GM19372 (cell line): Measurements from ENCODE around the gene RUNX3.
"Not testable (repeated sequence)": the region's sequence is repeated elsewhere in the genome, so short reads cannot be mapped to it uniquely, and the experiment has no call there.

Source experiments
- ATAC-seq: cut with Tn5 transposase; IDR thresholded peaks from one replicate; pipeline ENCODE4 v1.9.1; 2021; ENCODE audit warnings: mild to moderate bottlenecking, low read depth, moderate library complexity; ENCODE audit not compliant: unreplicated experiment

Gene RUNX3

DNA sequence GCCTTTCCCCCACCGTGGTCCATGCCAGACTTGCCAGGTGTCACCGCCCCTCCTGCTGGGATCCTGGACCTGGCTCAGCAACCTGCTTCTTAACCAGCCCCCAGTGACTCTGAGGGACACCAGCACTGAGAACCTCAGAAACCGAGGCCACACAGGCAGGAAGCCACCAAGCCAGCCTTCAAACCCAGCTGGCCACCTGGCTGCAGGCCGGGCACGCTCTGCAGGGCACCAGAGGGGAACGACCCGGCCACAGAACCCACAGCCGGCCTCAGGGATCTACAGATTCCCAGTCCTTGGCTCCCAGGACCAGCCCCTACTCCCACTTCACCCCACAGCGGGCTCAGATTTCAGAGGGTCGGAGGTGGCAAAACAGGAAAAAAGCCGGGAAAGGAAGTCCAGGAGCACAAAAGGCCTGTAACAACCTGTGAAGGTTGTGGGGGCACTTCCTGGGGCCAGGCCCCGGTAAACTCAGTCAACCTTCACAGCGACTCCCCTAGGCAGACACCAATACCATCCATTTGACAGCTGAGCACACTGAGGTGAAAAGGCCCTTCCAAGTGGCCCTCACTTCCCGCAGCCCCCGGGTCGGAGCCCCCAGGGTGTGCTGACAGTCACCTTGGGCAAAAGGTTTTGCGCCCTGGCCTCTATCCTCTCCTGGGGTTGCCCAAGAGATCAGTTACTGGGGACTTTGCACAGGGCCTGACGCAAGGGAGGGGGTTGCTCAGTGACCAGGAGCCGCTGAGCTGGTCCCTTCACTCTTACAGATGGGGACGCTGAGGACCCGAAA, 14.1 kb downstream of the RUNX3 start:
- ATAC-seq = no peak

DNA sequence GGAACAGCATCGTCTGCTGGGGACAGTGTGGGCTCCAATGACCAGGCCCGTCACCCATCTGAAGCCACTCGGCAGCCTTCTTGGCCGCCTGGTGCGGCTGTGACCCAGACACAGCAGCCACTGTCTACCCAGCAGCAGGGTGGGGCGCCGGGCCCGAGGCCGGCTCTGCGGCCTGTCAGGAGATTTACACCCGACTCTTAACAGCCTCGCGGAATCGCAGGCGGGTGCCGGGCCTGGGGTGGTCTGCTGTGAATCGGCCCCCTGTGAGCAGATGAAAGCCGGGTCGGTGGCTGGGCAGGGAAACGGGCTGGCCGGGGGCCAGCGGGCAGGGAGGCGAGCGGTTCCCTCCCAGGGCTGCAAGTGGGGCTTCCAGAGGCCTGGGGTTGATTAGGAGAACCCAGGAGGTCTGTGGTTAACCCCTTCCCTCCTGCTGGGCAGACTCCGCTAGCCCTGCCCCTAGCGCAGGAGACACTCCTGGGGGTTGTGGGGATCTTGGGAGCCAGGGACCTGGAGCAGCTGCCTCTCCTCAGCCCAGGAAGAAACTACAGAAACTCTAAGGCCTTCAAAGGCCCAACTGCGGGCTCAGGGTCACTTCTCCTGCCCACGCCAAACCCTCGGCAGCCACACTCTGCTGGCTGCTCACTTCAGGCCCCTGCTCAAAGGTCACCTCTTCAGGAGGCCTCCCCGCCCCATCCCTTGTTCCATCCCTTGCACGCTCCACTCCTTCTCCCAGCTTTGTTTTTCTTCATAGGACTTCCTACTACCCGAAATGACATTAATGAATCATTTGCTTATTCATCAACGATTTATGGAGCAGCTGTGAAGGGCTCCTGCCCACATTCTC, 15.6 kb downstream of the RUNX3 start:
- no peak for ATAC-seq

DNA sequence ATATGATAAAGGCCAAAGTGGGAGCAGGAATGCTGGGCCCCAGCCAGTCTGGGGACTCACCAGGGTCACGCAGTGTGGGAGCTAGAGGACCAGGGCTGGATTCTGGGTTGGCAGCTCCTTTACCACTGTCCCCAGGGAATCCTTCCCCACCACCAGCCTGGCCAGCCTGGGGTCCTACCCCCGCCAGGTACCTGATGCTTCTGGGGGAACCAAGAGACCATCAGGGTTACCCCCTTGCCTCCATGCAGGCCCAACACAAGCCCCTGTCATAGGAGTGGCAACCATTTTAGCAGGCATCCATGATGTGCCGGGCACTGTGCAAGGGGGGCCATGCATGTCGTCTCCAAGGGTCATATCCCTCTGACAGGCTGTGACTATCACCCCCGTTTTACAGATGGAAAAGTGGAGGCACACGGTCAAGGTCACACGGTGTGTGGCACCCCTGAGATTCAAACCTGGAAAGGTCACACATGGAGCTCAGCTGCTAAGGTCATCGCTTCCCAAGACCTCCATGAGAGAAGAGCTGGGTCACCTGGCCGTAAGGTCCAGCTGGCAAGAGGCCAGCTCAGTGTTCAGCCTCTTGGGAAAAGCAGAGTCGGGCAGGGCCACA, 16.4 kb downstream of the RUNX3 start:
- no peak for ATAC-seq

DNA sequence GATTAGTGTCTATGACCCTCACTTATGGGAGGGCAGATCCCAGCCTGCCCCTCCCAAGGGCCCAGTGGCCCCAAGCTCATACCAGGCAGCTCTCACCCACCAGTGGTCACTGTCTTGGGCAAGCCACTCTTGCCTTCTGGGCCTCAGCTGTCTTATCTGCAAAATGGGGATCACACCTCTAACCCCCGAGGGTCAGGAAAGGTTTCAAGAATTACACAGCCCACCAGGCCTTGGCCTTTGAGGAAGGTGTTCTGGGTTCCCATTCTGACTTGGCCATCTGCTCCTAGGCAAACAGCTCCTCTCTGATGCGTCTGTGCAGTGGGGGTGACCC, 16.8 kb downstream of the RUNX3 start:
- ATAC-seq = no peak

DNA sequence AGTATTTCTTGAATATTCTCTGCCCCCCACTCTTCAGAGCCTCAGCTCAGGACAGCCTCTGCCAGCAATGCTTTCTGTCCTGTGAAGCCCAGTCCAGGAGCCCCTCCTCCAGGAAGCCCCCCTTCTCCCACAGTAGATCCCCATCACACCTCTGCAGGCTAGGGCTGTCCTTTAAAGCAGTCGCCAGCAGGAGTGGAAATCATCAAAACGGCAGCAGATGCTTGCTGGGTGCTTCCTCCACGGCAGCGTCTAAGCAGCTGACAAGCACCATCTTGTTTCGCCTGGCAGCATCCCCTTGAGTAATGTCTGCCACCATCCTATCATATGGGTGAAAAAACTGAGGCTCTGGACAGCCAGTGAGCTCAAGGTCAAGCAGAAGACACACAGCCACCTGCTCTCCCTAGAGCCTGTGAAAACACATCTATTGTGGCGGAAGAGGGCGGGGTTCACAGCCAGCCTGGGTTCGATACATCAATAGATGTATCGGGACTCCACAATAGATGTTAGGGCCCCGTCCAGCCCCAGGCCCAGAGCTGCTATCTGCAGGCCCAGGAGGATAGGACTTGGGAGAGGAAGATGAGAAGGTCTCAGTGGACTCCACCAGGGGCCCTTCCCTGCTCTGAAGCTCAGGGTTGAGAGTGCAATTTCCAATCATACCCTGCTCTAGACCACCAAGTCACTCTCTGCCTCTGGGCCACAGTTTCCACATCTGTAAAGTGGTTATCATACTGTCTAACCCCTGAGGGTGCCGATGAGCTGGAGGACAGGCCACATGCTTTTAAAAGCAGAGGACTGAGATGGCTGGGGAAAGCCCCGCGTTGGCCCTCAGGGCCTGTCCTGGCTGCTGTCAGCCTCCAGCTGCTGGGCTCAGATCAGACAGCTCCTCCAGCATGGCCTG, 17.5 kb downstream of the RUNX3 start:
- ATAC-seq = no peak

DNA sequence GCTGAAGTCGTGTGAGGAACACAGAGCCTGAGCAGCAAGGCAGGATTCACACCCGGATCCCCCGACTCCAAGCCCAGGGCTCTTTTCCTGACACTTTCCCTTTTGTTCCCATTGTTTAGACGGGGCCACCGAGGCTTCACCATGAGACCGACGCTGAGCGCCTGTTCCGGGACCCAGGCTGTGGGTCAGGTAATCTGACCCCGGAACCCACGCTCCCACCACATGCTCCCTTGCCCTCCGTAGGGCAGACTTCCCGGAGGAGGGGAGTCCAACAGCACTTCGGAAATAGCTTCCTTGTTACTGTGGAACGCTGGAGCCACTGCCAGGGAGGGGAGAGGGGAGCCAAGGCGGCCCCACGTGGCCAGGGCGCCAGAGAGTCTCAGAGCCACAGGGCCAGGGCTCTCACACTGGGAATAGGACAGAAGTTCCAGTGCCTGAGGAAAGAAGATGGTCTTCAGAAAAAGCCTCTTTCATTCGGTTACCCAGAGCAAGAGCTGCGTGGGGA, 18.4 kb downstream of the RUNX3 start:
- ATAC-seq = no peak

DNA sequence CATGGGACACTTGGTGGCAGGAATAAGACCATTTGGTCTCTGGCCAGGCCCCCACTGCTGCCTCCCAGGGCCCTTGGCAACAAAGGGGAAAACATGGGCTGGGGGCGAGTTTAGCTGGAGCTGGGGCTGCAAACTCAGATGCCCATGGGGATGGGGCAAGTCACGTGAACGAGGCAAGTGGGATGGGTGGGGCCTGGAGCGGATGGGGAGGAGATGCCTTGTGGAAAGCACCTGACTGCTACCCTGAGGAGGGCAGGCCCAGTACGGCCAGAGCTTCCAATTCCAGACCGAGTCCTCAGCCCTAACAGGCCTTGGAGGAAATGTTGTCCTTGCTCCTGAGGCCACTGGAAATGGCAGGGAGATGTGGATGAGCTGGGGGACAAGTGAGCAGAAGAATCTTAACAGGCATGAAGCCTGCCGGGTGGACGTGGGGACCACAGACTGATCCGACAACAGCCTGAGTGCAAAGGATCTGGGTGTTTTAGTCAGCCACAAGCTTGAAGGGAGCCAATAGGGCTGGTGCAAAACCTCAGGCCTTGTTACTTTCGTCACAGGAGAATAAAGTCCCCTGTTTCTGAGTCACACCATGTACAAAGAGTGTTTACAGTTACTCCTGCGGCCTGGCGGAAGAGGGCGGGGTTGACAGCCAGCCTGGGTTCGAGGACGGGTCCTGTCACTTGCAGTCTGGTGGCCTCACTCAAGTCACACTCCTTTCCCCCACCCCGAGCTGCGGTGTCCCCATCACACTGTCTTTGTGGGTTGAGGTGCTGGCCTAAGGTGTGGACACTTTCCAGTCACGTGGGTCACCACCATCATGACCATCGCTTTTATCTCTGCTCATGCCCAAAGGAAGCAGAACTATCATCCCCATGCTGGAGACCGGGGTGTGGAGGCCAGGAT, 19.1 kb downstream of the RUNX3 start:
- ATAC-seq = no peak

DNA sequence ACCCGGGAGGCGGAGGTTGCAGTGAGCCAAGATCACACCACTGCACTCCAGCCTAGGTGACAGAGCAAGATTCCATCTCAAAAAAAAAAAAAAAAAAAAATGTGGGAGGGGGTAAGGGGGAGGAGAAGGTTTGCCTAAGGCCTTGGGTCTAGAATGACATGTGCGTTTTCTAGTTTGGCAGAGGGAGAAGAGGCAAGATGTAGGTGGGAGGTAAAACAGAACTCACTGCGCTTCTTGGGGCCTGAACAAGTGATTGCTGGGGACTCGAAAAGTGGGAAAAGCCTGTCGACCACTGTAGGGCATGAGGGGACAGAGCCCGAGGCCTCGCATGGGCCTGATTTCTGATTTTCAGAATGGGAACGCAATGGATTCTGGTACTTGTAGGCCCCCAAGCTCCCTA, 19.9 kb downstream of the RUNX3 start:
- no peak for ATAC-seq

DNA sequence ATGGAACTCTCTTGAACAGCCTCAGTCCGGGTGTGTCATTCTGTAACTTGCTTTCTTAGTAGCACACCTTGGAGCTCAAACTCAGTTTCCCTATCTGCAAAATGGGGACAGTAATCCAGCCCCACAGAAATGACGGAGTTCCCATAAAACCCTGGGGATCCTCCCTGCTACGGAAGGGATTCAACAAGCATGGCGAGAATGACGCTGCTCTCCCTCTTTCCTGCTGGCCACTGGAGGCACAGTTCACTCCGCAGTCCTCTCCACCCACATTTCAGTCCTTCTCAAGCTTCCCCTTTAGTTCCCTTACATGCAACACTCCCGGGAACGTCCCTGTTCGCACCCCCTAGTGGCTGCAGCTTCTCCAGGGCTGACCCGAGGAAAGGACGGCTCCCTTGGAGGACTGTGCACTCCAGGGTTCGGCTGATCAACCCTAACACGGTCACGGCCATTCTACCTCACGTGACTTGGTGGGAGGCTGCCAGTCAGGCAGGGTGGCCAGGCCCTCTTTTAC, 20.6 kb downstream of the RUNX3 start:
- no peak for ATAC-seq

DNA sequence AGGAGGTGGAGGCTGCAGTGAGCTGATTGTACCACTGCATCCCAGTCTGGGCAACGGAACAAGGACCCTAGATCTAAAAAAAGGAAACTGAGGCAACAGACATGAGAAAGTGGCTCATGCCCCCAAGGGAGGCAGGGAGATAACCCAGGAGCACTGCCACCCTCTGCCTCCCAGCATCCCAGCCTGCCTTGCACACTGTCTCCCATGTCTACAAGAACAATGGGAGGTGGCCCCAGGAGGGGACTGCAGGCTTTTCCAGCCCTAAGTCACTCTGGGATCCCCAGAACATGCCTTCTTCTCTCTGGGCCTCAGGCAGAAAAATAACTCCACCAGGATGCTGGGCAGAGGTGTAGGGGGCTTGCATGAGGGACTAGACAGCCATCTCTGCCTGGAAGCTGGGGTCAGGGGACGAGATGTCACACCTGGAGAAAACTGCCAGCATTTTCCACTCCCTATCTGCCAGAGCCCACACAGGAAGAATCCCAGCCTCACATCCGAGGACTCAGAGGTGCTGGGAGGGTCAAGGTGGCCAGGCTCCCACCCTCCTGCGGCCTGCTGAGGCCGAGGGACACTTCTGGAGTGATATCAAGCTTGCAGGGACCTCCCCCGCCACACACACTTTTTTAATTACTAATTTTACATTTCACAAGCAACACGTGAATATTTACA, 21.4 kb downstream of the RUNX3 start:
- no peak for ATAC-seq

DNA sequence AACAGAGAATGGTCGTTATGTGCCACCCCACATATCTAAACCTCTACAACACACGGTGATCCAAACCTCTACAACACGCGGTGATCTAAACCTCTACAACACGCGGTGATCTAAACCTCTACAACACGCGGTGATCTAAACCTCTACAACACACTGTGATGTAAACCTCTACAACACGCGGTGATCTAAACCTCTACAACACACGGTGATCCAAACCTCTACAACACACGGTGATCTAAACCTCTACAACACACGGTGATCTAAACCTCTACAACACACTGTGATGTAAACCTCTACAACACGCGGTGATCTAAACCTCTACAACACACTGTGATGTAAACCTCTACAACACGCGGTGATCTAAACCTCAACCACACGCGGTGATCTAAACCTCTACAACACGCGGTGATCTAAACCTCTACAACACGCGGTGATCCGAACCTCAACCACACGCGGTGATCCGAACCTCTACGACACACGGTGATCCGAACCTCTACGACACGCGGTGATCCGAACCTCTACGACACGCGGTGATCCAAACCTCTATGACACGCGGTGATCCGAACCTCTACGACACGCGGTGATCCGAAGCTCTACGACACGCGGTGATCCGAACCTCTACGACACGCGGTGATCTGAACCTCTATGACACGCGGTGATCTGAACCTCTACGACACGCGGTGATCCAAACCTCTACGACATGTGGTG, 22.3 kb downstream of the RUNX3 start:
- ATAC-seq = not testable (repeated sequence)

DNA sequence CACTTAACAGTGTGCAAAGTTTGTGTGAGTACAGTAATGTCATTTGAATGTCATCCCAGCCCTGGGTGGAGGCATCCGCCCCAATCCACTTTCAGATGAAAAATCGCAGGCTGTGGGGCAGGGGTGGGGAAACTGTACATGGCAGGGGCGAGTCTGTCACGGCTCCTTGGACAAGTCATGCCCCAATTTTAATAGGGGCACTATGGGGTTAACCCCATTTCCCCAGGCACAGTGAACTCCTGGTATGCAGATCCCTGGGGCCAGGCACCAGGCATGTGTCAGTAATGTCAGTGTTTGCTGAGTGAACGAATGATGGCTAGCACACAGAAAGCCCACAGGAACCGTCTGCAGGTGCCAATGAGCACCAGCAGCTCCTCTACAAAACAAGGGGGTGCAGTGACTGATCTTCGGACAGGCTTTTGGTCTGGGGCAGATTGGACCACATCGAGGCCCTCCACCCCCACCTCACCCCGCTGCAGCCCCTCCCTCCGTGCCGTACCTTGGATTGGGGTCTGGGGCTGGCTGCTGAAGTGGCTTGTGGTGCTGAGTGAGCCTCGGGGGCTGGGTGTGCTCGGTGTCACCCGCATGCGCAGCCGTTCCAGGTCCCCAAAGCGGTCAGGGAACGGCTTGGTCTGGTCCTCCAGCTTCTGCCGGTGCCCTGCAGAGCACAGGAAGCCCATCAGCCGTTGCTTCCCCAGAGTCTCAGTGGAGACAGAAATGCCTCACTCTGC, 23.2 kb downstream of the RUNX3 start:
- ATAC-seq = no peak

DNA sequence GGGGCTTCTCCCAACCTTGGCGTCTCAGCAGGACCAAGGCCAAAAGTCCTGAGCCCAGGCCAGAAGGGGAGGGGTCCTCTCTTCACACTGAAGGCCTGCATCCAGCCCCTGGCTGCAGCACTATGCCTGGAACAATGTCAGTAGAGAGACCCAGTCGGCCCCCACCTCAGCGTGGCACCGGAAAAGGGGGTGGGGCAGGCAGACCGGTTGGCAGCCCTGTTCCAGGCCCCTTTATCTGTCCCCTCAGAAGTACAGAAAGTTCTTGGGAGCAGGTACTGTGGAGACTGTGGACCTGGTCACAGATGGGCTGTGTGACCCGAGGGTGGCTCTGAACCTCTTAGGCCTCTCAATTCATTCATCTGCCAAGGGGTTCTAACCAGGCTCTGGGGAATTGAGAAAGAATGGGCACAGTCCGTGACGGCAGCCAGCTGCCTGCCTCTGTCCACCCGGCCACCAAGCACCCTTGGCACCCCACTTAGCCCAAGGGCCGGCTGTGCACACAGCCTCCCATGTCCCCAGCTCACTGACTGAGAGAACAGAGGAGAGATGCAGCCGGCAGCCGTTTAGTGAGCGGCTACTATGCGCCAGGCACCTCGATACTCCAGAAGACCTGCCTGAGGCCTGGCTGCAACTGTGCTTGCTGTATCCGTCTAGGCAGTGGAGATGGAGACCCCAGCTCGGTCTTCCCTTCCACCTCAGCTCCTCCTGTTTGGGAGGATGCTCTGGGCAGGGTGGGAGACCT, 23.9 kb downstream of the RUNX3 start:
- ATAC-seq = no peak

DNA sequence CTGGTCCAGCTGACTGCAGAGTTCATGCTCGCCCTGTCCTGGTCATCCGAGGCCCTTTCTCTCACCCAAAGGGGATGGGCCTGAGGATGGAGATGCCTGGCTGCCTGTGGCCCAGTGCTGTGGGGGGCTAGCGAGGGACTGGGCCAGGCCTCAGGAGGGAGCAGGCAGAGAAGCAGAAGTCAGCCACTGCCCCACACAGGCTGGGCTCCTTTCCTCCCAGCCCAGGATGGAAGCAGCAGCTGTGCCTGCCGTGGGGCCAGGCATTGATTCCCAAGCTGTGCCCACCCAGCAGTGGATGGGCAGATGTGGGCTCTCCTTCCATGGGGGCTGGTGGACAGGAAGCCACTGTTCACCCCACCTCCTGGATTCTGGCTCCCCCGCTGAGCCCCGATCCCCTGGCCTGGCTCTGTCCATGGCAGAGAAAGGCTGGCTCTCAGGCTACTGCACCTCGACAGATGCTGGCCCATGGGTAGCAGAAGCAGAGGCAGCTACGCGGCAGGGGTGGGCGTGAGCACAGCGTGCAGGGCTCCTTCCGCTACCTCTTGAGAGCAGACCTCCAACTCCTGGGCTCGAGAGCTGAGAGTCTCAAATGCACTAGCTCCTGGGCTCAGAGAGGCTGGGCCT, 24.6 kb downstream of the RUNX3 start:
- ATAC-seq = no peak

DNA sequence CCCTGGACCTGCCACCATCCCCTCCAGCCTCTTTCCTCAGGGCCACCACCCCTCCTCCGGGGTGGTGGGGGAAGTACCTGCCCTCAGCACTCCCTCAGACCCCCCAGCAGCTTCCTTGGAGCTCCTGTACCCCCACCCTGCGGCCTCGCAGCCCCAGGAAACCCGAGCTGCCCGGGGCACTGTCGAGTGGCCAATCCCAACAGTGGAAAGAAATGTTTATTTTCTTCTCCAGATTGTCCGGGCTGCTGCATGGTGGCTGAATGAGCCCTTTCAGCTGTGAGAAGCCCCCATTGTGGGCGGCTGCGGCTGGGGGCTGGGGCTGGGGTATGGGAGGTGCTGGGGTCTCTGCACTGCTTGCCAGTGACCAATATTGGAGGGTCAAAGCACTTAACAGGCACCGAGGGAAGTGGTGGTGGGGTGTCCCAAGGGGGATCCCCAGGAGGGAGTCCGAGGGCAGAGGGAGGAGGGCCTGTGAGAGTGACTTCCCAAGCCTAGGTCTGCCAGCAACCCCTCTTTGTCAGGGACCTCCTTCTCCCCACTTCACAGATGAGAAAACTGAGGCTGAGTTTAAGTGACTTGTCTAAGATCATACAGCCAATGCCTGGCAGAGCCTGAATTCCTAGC, 25.2 kb downstream of the RUNX3 start:
- ATAC-seq = no peak
